Measurements from ENCODE around the gene MGMT.

The MGMT gene

GRCh38 chr10:129459762-129460539 is 7.1 kb upstream of the MGMT start:
- no peak for DNase-seq

DNA sequence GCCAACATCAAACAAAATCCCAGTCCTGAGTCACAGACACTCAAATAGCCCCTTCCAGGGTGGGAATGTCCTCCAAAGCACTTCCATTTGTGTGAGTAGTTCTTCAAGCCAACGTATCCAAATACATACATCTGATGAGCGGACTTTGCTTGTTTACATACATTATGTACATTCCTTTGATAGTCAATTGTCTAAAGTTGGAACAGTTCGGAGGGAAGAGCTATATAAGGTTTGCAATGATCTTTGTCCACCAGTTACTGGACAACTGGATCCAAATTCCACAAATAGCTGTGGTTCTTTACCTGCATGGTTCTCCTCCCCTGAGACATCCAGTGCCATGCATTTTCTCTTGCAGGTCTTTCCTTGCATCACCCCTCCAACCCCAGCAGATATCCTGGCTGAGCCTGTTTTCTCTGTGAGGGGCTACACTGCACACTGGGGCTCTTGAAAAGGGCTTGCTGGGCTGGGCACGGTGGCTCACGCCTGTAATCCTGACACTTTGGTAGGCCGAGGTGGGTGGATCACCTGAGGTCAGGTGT is 4.7 kb upstream of the MGMT start:
- no peak for DNase-seq

DNA sequence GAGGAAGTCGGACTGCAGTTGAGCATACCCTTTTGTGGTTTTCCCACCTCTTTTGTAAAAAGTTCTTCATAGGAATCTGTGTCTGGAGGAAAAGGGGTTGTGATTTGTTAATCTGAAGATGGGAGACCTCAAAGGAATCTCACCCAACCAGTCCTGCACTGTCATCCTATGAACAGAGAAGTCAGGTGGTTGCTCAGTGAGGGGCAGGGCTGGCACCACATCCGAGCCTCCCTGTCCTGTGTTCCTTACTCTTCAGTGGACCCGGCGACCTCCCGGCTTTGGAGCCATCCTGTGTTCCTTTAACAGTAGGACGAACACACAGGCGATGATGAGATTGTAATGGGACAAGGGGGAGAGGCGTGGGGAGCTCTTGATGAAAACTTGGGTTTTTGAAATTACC is 2.8 kb upstream of the MGMT start:
- no peak for DNase-seq

GRCh38 chr10:129465796-129466702 is 992 bp upstream of the MGMT start:
- no peak for DNase-seq

DNA sequence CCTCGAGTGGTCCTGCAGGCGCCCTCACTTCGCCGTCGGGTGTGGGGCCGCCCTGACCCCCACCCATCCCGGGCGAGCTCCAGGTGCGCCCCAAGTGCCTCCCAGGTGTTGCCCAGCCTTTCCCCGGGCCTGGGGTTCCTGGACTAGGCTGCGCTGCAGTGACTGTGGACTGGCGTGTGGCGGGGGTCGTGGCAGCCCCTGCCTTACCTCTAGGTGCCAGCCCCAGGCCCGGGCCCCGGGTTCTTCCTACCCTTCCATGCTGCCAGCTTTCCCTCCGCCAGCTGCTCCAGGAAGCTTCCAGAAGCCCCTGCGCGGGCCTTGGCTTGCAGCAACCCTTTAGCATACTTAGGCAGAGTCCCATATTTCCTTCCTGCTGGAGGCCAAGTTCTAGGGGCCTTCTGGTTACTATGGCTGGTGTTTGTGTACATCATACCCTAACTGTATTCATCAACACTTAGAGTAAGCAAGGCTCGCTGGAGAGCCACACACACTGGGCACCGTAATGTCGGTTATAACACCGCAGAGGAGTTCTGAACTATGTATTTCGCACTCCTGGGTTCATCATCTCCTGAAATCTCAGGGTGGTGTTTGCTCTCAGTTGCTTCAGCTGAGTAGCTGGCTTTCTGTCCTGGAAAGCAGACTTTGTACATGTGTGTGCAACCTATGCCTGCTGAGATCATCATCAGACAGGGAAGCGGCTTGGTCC is 471 bp downstream of the MGMT start:
- no peak for DNase-seq

DNA sequence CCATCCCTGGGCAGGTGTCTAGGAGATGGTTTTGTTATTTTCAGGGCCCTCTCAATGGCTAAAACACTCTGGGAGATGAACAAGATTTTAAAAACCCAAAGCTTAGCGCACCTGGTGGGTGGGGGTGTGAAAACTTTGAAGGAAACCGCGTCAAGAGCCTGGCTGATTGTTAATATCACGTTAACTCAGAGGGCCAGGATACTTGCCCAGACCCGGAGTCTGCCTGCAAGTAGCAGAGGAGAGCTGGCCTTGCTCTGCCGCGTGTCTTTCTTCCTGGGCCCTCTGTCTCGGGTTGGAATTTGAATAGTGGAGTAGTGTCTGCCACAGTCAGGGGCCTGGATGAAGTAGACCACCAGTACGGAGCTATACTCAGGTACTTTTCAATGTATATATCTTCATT is 1.1 kb downstream of the MGMT start:
- DNase-seq, result no peak

DNA sequence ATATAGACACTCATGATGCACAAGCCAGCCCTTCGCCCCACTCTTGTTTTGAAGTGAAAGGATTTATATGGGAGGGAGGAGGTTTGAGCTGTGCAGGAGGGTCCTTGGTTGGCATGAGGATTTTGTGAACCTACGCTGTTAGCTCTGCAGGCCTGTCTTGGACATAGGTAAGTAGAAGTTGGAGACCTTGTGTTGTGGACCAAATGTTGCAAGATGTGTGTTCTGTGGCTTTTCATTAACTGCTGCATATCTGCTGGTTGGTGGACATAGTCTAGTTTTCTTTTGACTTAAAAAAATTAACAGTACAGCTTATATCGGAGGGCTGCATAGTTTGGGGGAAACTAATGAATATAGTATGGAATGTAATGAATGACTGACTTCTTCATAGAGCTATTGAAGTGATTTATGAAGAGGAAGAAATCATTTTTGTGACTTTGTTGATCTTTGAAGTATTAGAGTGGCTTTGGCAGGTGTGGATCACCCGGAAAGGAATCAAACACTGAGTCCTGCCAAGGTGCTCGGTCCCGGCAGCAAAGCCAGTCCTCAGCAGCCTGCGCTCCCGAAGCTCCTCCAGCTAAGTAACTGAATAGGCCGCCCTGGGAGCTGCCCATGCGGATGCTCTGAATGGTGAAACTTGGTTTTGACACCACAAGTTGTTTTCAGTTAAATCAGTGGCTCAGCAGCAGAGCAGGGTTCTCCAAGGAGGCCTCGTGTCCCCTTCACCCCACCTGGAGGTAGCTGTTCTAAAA is 3.2 kb downstream of the MGMT start:
- DNase-seq, result no peak

- no peak for DNase-seq
These were observed 4.6 kb downstream of the MGMT start for GRCh38 chr10:129471447-129472175.

- no peak for DNase-seq
These were observed 5.9 kb downstream of the MGMT start for GRCh38 chr10:129472696-129473555.

DNA sequence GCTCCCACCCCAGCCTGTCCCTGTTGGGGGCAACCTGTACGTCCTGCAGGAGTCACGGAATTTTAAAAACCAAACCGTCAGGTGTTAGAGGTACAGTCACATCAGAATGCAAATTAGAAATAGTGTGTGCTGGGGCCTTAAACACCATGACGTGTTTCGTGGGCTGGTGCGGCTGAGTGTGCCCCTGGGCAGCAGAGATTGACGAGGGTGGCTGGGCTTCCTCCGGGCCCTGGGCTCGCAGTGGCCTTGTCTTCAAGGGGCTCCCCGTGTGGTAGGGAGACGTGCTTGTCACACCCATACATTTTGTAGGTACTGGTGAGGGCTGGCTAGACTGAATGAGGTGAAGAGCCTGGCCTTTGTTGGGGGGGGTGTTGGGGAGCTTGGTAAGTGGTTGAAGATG is 7.6 kb downstream of the MGMT start:
- DNase-seq, result no peak

DNA sequence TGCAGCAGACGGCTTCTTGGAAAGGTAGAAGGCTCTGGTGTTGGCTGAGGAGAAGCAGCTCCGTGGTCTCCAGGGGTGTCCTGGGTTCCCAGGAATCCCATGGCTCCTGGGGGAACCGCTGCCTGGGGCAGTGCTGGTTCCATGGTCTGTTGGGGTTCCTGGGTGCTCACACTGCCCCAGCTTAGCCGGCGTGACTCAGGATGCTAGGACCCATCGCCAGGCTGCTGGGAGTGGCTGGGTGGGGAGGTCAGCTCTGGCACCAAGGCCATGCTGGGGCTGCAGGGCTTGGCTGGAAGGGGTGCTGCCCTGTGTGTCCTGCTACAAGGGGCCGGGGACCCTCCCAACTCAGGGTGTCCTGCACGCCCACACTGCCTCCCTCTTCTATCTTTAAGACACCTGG is 9.4 kb downstream of the MGMT start:
- no peak for DNase-seq

DNA sequence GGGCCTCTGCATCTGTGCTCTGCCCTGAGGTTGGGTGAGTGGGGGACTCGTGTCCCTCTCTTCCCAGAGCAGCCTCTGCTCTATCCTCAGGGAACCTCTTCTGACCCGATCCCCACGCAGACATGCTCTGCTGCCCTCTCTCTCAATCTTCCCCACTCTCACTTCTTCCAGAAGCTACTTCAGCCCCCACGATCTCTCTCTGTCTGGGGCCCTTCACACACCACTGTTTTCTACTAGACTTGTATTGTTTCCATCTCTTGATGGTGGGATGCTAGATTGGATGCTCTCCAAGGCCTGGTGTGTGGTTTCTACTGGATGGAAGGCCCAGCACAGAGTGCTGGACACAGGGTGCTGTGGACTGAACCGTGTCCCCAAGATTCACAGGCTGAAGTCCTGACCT is 10.0 kb downstream of the MGMT start:
- DNase-seq, result no peak

GRCh38 chr10:129481641-129482040 is 14.6 kb downstream of the MGMT start:
- no peak for DNase-seq

- DNase-seq, result no peak
These were observed 16.5 kb downstream of the MGMT start for GRCh38 chr10:129483430-129484010.

- DNase-seq, result no peak
These were observed 19.8 kb downstream of the MGMT start for GRCh38 chr10:129486805-129487204.

DNA sequence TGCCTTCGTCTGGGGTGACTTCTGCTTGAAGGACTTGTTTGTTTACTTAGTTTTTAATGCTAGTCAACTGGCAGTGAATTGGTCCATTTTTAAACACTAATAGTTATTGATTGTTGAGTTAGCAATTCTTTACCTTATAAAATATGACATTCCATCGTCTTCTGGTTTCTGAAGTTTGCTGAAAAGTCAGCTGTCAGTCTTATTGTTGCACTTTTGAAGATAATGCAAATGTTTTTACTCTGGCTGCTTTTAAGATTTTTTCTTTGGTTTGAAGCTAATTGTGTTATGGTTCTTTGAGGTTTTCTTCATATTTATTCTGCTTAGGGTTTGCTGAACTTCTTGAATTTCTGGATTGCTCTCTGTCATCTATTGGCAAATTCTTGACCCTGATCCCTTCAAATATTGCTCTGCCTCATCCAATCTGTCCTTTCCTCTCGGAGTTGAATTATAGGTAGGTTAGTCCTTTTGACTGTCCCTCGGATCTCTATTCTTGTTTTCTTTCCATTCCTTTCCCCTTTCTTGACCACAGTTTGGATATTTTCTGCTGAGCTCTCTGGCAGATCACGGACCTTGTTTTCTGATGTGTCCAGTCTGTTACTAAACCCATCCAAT is 24.2 kb downstream of the MGMT start:
- DNase-seq, result no peak

DNA sequence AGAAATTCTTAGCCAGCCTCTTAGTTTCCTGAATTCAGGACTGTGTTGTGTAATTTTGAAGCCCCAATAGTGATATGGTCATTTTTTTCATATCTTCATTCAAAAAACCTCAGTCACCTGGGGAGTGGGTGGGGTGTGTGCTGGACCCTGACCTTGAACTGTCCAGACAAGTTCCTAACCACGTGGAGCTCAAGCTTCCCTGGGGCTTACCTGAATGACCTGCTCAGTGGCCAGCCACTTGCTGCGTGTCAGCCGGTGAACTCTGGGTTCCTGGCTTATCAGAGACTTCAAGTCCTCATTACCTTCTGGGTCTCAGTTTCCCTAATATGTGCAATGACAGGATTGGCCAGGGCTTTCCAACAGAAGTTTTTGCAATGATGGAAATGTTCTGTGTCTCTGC is 27.1 kb downstream of the MGMT start:
- no peak for DNase-seq

DNA sequence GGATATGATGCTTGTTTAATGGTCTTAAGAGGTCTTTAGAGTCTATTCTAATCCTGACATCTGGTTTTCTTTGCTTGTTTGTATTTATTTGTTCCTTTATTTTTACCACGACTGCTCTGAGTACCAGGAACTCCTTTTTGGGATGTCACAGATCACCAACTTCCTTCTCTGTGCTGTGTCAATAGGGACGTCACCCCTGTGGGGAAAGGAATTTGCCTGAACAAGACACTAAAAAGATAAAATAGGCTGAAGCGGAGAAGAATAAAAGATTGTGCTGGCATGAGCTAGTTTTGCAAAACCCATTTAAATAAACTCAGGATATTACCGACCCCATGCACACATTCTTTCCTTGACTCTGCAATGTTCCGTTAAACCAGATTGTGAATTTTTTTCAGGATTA is 27.7 kb downstream of the MGMT start:
- no peak for DNase-seq

- no peak for DNase-seq
These were observed 28.2 kb downstream of the MGMT start for GRCh38 chr10:129495256-129495655.

GRCh38 chr10:129495698-129496097 is 28.7 kb downstream of the MGMT start:
- no peak for DNase-seq
